ENCODE results near the gene FAM204A.

FAM204A gene

DNA sequence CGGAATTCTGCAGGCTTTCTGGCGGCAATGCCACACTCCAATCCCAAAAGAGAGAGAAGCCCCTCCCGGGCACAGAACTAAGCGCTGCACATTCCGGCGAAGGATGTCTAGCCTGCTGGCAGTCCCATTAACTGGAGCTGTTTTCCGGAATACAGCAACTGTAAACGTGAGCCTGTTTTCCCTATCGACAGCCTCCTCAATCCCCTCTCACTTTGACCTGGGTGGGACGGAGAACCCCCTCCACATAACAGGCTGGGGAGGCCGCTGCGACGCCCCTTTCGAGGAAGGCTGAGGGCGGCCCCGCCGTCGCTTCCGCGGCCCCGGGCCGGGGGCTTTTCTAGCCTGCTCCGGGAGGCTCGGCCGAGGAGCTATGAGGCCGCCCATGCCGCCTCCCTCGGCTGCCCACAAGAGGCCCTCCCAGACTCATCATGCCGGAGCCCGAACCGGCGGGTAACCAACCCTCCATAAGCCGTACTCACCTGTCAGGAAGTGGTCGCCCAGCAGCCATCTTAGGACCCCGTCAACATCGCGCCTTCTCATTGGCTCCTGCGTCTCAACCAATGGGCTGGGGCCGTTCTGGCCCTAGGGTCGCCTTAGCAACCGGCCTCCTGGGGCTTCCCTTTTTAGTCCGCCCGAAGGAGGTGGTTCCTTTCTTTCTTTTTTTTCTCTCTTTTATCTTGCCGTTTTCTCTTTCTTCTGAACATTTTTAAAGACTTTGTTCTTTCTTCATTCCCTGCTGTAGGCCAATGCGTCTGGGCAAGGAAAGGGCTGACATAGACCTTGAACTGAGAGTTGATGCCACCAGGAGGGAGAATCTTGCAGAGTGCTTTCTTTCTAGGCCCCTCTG, at the start of gene FAM204A:
Gene FAM204A (minus strand): TSS at position 534 of the 847 bp plus-strand sequence. CDS start 5,909 bp downstream, outside the sequence.
- DNase-seq (ENCODE audit: low read depth), result peak; percentile 61

DNA sequence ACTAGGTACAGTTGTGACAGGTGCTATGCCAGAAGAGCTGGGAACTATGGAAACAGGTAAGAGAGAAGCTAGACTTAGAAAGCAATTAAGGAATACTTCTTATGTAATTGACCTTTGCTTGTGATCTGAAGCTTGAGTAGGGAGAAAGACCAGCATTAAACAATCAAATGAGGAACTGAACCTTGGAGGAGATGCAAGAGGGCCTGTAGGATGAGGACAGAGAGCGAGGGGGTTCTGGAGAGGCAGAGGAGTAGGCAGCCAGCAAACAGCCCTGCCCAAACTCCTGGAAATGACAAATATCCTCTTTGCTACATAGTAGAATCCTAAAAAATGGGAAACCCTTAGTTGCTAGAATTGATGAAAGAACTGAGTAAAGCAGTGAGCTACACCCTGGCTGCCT, 41.6 kb upstream of the FAM204A start:
- DNase-seq (ENCODE audit: low read depth), result no peak

DNA sequence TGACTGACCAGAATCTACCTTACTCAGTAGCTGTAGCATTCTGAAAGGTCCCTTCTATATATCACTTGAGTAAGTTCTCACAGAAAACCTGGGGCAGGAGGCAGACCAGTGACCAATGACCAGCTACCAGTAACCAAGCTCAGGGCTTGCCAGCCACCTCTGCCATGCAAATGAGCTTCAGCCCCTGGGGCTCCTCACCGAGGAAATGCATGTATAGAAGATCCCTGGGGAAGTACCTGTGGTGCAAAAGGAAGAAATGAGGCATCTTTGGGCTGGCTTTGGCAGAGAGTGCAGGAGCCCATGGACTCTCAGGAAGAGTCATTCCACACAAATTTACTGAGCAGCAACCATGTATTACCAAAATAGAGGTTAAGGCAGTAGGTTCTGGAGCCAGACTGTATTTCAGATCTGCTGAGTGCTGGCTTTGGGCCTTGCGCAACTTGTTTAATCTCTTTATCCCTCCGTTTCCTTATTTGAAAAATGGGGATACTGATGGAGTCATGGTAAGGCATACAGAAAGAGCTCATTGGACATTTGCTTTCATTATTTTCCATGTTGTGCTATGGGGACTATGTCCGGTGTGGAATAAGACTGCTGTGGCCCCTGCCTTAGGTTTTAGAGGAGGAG, 41.1 kb upstream of the FAM204A start:
- no peak for DNase-seq (ENCODE audit: low read depth)

DNA sequence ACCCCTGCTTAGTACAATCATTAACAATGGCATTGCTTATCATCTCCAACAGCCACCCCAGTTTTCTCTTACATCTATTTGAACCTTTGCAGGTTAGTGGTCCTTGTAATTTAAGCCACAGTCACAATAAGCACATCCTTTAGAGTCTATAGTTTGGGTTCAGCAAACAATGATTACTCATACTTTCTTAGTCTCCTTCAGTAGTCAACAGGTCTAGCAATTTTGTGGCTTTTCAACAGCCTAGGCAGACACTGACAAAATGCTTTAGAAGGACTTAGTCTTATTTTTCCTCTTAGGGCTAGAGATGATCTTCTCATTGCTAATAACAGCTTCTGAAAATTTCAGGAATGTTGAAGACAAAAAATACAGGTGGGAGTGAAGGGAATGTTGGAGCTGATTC, 32.3 kb upstream of the FAM204A start:
- DNase-seq (ENCODE audit: low read depth), result peak; percentile 1

DNA sequence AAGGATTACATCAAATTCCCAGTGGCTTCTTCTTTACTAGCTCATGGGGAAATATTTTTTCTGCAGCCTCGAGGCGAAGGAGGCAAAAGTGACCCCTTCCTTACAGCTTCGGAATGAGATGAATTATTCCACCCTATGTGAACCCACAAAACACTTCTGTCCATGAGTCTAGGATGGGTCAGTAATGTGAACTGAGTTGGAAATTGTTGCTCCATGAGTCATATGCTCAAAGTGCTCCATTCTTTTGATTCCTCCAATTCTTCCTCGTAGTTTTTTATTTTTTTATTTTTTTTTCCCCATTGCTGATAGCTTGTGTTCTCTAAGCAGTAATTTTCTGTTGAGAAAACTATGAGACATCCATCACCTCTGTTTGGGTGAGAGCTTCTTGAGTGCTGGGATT, 31.7 kb upstream of the FAM204A start:
- peak; percentile 90 for DNase-seq (ENCODE audit: low read depth)

DNA sequence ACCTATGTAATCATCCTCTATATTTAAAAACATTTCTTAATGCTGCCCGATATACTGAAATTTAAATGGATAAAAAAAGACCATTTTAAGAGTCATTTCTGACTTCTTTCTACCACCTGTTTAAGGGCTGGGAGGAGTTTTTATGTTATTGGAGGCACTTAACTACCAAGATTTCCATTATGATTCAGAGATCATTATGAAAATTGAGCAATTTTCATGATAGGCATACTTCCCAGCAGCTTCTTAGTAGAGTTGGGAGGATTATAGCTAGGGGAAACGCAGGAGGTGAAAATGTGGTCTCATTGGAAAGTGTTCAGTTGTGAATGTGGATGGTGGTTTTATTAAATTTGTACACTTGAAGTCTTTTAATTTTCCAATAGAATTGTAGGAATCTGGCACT, 28.4 kb upstream of the FAM204A start:
- no peak for DNase-seq (ENCODE audit: low read depth)

DNA sequence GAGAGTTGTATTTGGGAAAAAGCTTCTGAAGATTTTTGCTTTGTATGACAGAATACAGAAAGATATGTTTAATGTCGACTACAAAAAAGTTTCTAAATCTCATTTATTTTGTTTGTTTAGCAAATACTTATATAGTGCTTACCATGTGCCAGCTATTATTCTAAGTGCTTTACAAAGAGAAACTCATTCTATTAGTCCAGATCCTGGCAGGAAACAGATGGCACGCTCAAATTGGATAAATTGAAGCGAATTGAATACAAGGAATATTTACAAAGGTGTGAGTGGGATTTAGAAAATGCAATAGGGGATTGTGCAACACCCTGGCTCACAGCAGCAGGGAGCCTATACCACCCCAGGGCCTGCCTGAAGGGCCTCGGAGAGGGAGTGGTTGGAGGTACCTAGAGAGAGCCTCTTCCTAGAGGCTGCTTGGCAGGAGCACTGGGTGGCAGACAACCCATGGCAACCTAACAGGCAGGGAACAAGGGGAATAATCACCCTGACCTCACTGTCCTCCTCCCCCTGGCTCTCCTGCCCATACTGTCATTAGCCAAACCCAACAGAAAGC, 27.6 kb upstream of the FAM204A start:
- DNase-seq (ENCODE audit: low read depth), result no peak

DNA sequence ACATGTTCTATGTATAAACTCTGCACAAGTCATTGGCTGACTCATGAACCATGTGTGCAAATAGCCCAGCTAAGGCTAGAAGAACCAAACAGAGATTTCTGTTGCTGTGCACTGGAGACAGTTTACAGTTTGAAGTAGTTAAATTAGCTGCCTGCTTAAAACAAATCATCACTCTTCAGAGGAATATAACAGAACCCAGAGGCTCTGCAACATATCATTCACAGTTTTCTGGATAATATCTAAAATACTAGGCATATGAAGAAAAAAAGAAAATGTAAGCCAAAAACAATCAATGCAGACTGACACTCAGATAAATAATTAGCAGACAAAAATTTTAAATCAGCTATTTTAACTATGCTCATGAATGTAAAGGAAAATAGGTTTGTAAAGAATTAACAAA, 23.6 kb upstream of the FAM204A start:
- DNase-seq (ENCODE audit: low read depth), result no peak

DNA sequence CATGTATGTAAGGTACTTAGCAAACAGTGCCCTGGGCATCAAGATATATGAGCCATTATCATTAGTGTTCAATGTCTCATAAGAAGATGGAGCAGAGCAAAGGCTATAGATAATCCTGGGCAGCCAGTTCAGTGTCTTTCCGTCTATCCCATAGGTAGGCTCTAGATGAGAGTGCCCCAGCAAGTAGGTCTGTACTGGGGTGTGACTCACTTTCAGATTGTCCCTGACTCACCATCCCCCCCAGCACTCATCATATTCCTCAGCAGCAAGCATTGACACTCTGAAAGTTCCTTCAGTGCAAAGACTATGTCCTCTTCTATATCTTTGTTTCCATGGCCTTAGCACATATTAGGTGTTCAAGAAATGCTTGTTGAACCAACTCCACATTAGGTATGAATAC, 20.0 kb upstream of the FAM204A start:
- no peak for DNase-seq (ENCODE audit: low read depth)

DNA sequence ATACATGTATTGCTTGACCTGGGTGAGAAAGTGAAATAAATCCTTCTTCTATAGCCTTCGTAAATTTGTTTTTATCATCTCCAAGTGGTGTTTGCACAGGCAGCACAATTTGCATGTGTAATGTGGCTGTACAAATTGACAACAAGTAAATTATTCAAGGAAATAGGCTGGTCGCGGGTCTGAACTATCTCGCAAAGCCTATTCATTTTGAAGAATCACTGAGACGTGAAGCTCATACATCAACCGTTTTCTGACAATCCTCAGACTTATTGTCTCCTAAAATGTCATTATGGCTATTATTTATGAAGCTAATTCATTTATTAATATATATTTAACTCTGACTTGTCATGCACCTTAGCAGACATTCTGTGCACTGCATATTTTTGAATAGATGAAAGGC, 16.2 kb upstream of the FAM204A start:
- DNase-seq (ENCODE audit: low read depth), result no peak

DNA sequence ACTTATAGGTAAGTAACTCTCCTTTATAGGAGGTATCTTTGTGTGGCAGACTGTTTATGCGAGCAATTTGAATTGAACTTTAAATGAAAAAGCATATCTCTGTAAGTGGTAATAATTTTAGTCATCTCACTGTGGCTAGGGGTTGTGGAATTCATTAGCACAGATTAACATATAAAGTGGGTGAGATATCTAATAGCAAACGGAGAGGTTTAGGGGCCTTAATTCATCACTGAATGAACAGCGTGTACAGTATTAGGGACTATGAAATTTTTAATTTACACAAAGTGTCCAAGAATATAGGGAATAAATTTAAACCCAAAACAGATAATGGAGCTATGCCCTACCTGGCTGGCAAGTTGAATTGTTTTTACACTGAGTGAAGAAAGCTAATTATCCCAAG, 15.7 kb upstream of the FAM204A start:
- no peak for DNase-seq (ENCODE audit: low read depth)

DNA sequence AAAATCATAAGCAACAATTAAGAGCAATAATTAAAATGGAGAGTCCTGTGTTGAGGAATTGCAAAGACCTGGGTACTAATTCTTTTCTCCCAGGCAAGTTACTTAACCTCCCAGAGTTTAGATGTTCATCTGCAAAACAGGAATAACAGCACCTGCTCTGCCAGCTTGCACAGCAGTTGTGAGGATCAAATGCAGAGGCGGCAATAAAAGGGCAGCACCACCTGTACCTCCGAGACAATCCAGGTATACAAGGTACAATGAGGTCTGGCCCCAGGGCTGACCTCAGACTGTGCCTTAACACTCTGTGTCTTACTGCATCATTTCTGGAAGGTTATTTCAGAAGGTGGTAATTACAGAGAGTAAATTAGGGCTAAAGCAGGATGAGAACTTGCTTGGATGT, 14.5 kb upstream of the FAM204A start:
- no peak for DNase-seq (ENCODE audit: low read depth)

DNA sequence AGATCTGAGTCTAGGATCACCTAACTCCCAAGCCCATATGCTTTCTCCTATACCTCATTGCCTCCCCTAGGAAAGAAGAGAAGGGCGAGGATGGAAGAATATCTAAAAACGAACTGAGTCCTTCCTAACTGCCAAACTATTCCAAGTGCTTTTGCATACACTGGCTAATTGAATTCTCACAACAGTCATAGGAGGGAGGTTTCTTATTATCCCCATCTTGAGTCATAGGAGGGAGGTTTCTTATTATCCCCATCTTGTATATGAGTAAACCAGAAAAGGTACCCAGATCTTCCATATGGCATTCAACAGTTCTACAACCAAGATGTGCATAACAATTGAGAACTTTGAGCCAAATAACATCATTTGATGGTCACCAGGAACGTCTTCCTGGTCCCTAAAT, 13.1 kb upstream of the FAM204A start:
- no peak for DNase-seq (ENCODE audit: low read depth)

DNA sequence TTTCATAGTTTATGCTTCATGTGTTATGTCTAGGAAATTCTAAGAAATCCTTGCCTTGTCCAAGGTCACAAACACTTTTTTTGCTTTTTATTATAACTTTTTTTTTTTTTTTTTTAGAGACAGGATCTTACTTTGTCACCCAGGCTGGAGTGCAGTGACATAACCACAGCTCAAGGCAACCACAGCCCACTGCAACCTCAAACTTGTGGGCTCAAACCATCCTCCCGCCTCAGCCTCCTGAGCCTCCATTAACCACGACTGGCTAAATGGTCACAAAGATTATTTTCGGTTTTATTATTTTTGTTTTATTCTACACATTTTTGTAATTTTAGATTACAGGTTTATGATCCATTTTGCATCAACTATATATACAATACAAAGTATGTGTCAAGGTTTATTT, 7.1 kb upstream of the FAM204A start:
- DNase-seq (ENCODE audit: low read depth), result no peak

DNA sequence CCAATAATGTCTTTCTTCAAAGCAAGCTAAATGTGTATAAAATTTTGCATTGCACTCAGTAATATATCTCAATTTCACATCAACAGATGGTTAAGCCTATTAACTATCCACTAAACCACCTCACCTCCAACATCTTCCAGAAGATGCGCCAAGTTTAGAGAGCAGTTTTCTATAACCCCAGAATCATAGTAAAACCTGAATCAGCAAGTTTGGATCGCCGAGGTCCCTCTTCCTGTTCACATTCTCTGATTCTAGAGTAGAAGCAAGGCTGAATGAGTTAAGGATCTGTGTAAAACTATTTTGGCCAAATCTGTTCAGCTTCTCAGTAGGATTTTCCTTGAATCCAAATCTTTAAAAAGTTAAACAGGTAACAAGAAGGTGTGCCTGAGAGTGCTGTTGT, 1.4 kb upstream of the FAM204A start:
- DNase-seq (ENCODE audit: low read depth), result no peak

DNA sequence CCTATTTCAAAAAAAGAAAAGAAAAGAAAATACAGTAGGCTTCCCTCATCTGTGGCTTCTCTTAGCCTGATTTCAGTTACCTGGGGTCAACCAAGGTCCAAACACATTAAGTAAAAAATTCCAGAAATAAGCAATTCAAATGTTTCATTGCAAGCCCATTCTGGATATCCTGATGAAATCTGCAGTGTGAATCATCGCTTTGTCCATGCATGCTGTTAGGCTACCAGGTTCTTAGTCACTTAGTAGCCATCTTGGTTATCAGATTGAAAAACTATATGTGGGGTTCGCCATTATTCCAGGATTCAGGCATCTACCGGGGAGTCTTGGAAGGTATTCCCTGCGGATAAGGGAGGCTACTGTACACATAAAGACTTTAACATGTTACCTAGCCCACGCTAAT, 991 bp upstream of the FAM204A start:
- DNase-seq (ENCODE audit: low read depth), result no peak

DNA sequence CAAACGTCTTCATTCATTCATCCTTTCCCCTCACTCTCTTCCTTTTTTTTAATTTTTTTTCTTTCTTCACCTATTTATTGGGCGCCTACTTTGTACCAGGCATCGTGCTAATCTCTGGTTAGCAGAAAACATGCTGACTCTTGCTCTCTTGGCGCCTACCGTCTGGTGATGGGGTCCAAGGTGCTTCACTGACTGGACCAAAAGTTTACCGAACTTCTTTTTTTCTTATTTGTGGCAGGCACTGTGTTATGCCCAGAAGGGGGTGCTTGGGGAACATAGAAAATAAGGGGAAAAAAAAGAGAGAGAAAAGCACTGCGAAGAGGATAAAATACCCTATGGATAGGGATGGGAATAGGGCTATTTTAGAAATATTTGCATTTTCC, 505 bp upstream of the FAM204A start:
- DNase-seq (ENCODE audit: low read depth), result no peak

DNA sequence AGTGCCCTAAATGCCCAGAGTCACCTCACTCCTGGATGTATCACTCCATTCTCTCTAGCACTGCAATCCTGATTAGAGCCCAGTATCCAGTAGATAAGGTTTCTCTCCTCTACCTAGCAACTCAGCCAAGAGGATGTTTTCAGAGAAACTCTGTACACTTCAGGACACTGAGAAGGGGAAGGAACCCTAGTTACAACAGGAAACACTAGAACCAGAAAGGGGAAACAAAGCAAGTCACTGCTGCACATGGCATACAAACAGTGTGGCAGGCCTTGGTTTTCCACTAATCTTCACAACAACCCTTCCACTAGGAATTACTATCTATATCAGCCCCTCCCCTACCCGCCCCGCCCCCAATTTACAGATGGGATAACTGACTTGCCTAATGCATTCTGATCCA, 1.6 kb downstream of the FAM204A start:
- DNase-seq (ENCODE audit: low read depth), result no peak

DNA sequence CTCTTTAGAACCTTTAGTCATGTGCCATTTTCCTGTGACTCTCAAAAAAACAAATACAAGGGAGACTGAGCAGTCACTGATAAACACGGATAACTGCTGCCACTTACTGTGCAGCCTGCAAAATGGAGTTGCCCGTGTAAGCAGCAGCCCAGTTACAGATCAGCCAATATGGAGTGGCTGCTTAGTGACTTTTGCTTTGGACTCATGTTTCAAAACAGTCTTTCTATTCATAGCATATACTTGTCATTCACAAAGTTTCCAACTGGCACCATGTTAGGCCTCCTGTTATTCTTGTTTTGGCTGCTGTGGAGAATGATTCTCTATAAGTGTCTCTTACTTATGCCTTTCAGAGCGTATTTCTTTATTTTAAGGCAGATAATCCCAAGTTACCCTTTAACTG, 3.0 kb downstream of the FAM204A start:
- no peak for DNase-seq (ENCODE audit: low read depth)

DNA sequence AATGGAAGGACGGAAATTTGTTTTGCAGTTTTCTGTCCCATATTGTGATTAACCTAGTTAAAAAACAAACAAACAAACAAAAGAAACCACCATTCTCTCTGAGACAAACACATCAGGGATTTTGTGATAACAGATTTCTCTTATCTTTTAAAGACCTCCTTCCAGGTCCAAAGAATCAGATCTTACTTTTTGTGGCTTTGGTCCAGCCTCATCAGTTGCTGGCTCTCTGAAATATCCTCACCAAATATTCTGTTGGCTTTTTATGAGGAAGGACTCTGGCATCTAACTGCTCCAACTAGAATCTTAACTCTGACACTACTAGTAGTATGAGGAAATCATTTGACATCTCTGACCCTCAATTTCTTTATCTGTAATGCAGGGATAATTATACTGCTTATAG, 4.8 kb downstream of the FAM204A start:
- DNase-seq (ENCODE audit: low read depth), result no peak

DNA sequence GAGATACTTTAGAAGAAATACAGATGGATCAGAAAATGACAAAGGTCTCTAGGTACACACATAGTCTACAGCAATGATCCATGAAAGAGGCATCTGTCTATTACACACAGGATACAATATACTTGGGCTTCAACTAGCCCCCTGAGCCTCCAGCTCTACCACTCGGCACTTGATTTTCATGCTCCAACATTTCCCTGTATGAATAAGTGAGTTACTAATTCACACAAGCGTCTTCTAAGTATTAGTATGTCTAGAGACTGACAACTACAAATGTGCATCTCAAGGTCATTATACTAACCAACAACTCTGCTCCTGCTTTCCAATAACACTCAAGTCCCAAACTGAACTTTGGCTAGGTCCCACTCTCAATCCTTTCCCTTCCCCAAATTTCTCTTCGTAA, 8.3 kb downstream of the FAM204A start:
- no peak for DNase-seq (ENCODE audit: low read depth)

DNA sequence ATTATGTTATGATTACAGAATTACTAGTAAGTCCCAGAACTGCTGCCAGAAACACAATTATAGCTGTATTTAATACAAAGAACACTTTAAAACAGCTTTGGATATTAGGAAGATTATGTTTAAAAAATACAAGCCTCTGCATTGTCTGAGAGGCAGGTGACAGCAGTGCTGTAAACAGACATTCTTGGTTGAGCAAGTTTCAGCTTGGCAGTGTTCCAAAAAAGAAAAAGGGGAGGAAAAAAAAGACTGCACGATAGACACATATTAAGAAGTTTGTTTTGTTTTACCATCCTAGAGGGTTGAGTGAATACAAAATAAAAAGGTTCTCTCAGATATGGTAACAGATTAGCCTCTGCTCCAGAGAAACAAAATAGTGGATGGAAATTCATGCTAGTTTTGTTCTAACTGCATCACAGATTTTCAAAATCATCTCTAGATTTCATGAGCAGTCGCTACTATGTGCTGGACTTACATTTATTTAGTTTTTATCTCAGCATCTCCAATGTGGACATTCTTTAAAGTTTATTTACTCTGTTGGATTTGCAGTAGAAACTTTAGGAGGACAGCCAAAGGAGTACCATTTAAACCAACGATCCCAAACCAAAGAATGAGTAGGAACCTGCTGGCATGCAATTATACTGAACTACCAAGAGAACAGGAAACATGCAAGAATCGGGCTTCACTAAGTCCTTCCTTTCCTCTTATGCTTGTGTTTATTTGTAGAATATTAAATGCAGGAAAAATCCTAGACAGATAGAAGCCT, 9.0 kb downstream of the FAM204A start:
- DNase-seq (ENCODE audit: low read depth), result no peak

DNA sequence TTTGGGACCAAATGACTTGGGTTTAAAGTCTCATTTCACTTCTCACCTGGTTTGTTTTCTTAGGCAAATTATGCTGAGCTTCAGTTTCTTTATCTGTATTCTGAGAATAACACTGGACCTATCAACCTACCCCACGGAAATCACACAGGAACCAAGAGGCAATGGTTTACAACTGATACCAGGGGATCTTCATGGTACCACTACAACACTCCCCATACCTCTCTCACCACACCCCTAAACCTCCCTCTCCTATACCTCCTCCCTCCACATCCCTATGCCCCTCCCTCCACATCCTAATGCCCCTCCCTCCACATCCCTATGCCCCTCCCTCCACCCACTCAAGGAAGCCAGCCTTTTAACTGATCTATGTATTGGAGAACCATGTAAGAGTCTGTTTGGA, 9.9 kb downstream of the FAM204A start:
- no peak for DNase-seq (ENCODE audit: low read depth)

Measured in GM04503 (cell line).